Astrocyte (in vitro differentiated cells and primary cell): Measurements from ENCODE around the gene CYP2B6. TPM values are rescaled to one million over a fixed set of nuclear protein-coding genes. Genes with fewer than 3 reads are reported as not detected.
"Not testable (repeated sequence)": the region's sequence is repeated elsewhere in the genome, so short reads cannot be mapped to it uniquely, and the experiment has no call there.

Experiments
- DNase-seq: peaks from one replicate; pipeline ENCODE4 v3.0.0-alpha.2; 2010; ENCODE audit warnings: low read depth
- FAIRE-seq: peaks from 2 replicates; lab custom pipeline; 2011; peaks lifted over from hg19 to GRCh38; lab: Jason Lieb, UNC
- H2AFZ ChIP-seq: 2 replicates; pipeline ENCODE4 v1.6.0; 2012; ENCODE audit warnings: low read depth, low read length, inconsistent platforms
- H3K27ac ChIP-seq: 2 replicates; pipeline ENCODE4 v1.5.1; 2011; ENCODE audit warnings: low read depth, low read length, inconsistent platforms
- H3K27me3 ChIP-seq: 2 replicates; pipeline ENCODE4 v1.6.0; 2011; ENCODE audit warnings: low read length, inconsistent platforms; ENCODE audit not compliant: insufficient read depth
- H3K36me3 ChIP-seq: 2 replicates; pipeline ENCODE4 v1.5.1; 2011; ENCODE audit warnings: low read length, inconsistent platforms; ENCODE audit not compliant: insufficient read depth
- H3K4me1 ChIP-seq: 2 replicates; pipeline ENCODE4 v1.5.1; 2011; ENCODE audit warnings: low read length, inconsistent platforms; ENCODE audit not compliant: insufficient read depth
- H3K4me2 ChIP-seq: 2 replicates; pipeline ENCODE4 v1.6.0; 2012; ENCODE audit warnings: low read length, inconsistent platforms
- H3K4me3 ChIP-seq: 2 replicates; pipeline ENCODE4 v1.5.1; 2011; ENCODE audit warnings: low read depth, mild to moderate bottlenecking, low read length, inconsistent platforms; ENCODE audit not compliant: insufficient read depth
- H3K79me2 ChIP-seq: 2 replicates; pipeline ENCODE4 v1.6.0; 2012; ENCODE audit warnings: mild to moderate bottlenecking, low read length, inconsistent platforms; ENCODE audit not compliant: insufficient read depth
- H3K9ac ChIP-seq: 2 replicates; pipeline ENCODE4 v1.6.0; 2012; ENCODE audit warnings: mild to moderate bottlenecking, low read length, inconsistent platforms
- H3K9me3 ChIP-seq: 2 replicates; pipeline ENCODE4 v1.5.1; 2012; ENCODE audit warnings: low read depth, mild to moderate bottlenecking, low read length, inconsistent platforms; ENCODE audit not compliant: insufficient read depth
- H4K20me1 ChIP-seq: 2 replicates; pipeline ENCODE4 v1.6.0; 2012; ENCODE audit warnings: low read length, inconsistent platforms; ENCODE audit not compliant: insufficient read depth
- H3K27ac Mint-ChIP-seq: one replicate; pipeline ENCODE4 v1.8.0; 2021; ENCODE audit warnings: mild to moderate bottlenecking, mixed read lengths; ENCODE audit not compliant: unreplicated experiment
- H3K27me3 Mint-ChIP-seq: one replicate; pipeline ENCODE4 v1.8.0; 2021; ENCODE audit warnings: low read depth, mixed read lengths; ENCODE audit not compliant: unreplicated experiment
- H3K36me3 Mint-ChIP-seq: one replicate; pipeline ENCODE4 v1.8.0; 2021; ENCODE audit warnings: low read depth, mixed read lengths; ENCODE audit not compliant: unreplicated experiment
- H3K4me1 Mint-ChIP-seq: one replicate; pipeline ENCODE4 v1.8.0; 2021; ENCODE audit warnings: low read depth, mixed read lengths; ENCODE audit not compliant: unreplicated experiment
- H3K4me3 Mint-ChIP-seq: one replicate; pipeline ENCODE4 v1.8.0; 2021; ENCODE audit warnings: mild to moderate bottlenecking, moderate library complexity, mixed read lengths; ENCODE audit not compliant: unreplicated experiment
- H3K9me3 Mint-ChIP-seq: one replicate; pipeline ENCODE4 v1.8.0; 2021; ENCODE audit warnings: mild to moderate bottlenecking, mixed read lengths; ENCODE audit not compliant: unreplicated experiment
- CTCF ChIP-seq: IDR thresholded peaks from 2 replicates; pipeline ENCODE4 v1.5.1; 2011; ENCODE audit warnings: low read depth, mild to moderate bottlenecking, inconsistent platforms, low read length, moderate library complexity; ENCODE audit not compliant: insufficient read depth
- EZH2 ChIP-seq: IDR thresholded peaks from 2 replicates; pipeline ENCODE4 v1.6.1; 2012; ENCODE audit warnings: mild to moderate bottlenecking, low read length, inconsistent platforms; ENCODE audit not compliant: insufficient read depth
- total RNA-seq: library from RNA; stranded (reverse); gene quantifications from 2 replicates; pipeline ENCODE4 v1.2.1, GENCODE V29; 2021

Gene CYP2B6
- total RNA-seq, 1 donor from 2014 or later, result not detected

- no peaks in the 10 kb centered on the region for H3K4me1 ChIP-seq
- no peak overlapping the region for H3K9ac ChIP-seq
- Mint-ChIP-seq H3K27me3 (peaks cover 4% of the 10 kb centered on the region), H3K4me1 (no peaks in the 10 kb centered on the region), H3K9me3 (no peaks in the 10 kb centered on the region), H3K36me3 (no peaks in the 10 kb centered on the region), H3K4me3 (no peak overlapping the region), H3K27ac (no peak overlapping the region)
- no peaks in the 10 kb centered on the region for H3K27me3 ChIP-seq
- H2AFZ ChIP-seq, result no peak overlapping the region
- H3K4me2 ChIP-seq, result no peak overlapping the region
- H3K36me3 ChIP-seq, result no peaks in the 10 kb centered on the region
- FAIRE-seq (no peak), DNase-seq (no peak)
- no peak for TF ChIP-seq CTCF
- no peak for TF ChIP-seq EZH2
- no peaks in the 10 kb centered on the region for H3K79me2 ChIP-seq
- H3K9me3 ChIP-seq, result no peaks in the 10 kb centered on the region
- no peak overlapping the region for H3K27ac ChIP-seq
- H3K4me3 ChIP-seq, result no peak overlapping the region
- no peaks in the 10 kb centered on the region for H4K20me1 ChIP-seq
These were observed 48.7 kb downstream of the CYP2B6 start for GRCh38 chr19:41039806-41040205.

- H4K20me1 ChIP-seq, H3K4me3 ChIP-seq, H3K4me2 ChIP-seq, H3K27me3 ChIP-seq, H3K36me3 Mint-ChIP-seq, H3K9me3 ChIP-seq, H3K9me3 Mint-ChIP-seq, FAIRE-seq, H3K79me2 ChIP-seq, H3K4me1 ChIP-seq, H3K36me3 ChIP-seq, H3K4me1 Mint-ChIP-seq, H3K27ac ChIP-seq, H3K4me3 Mint-ChIP-seq, H2AFZ ChIP-seq, H3K9ac ChIP-seq, H3K27me3 Mint-ChIP-seq, DNase-seq: not testable (repeated sequence)
- peak overlapping the region; percentile 7 for H3K27ac Mint-ChIP-seq
These were observed 54.0 kb downstream of the CYP2B6 start for GRCh38 chr19:41045095-41045494.

- H3K4me3 ChIP-seq, result no peak overlapping the region
- no peak for TF ChIP-seq EZH2
- TF ChIP-seq CTCF, result no peak
- no peaks in the 10 kb centered on the region for H3K27me3 ChIP-seq
- no peaks in the 10 kb centered on the region for H4K20me1 ChIP-seq
- no peak overlapping the region for H3K27ac Mint-ChIP-seq
- no peak overlapping the region for H3K4me3 Mint-ChIP-seq
- H3K4me1 Mint-ChIP-seq, result no peaks in the 10 kb centered on the region
- H3K27me3 Mint-ChIP-seq, result peaks cover 28% of the 10 kb centered on the region
- no peak overlapping the region for H3K9ac ChIP-seq
- FAIRE-seq (no peak), DNase-seq (no peak)
- no peaks in the 10 kb centered on the region for H3K9me3 ChIP-seq
- H3K9me3 Mint-ChIP-seq, result no peaks in the 10 kb centered on the region
- H3K27ac ChIP-seq, result no peak overlapping the region
- no peaks in the 10 kb centered on the region for H3K4me1 ChIP-seq
- H3K36me3 ChIP-seq, result no peaks in the 10 kb centered on the region
- no peaks in the 10 kb centered on the region for H3K79me2 ChIP-seq
- no peaks in the 10 kb centered on the region for H3K36me3 Mint-ChIP-seq
- no peak overlapping the region for H3K4me2 ChIP-seq
- no peak overlapping the region for H2AFZ ChIP-seq
These were observed 59.3 kb downstream of the CYP2B6 start for GRCh38 chr19:41050426-41050825.

GRCh38 chr19:41052162-41052561 is 61.1 kb downstream of the CYP2B6 start:
- H3K27ac ChIP-seq, H3K36me3 ChIP-seq, H3K4me3 Mint-ChIP-seq, H2AFZ ChIP-seq, FAIRE-seq, H3K9me3 Mint-ChIP-seq, H3K9ac ChIP-seq, H3K4me1 ChIP-seq, H3K4me2 ChIP-seq, H3K4me1 Mint-ChIP-seq, H3K36me3 Mint-ChIP-seq, H3K4me3 ChIP-seq, H4K20me1 ChIP-seq, DNase-seq, H3K9me3 ChIP-seq, H3K27ac Mint-ChIP-seq, H3K79me2 ChIP-seq, H3K27me3 ChIP-seq: not testable (repeated sequence)
- H3K27me3 Mint-ChIP-seq, result peaks cover 30% of the 10 kb centered on the region

GRCh38 chr19:41053331-41053730 is 62.2 kb downstream of the CYP2B6 start:
- H3K36me3 Mint-ChIP-seq, H3K4me3 ChIP-seq, H3K27ac Mint-ChIP-seq, H2AFZ ChIP-seq, H3K36me3 ChIP-seq, H3K4me2 ChIP-seq, H3K4me1 ChIP-seq, DNase-seq, H3K27me3 ChIP-seq, H3K27ac ChIP-seq, H3K79me2 ChIP-seq, H3K9me3 ChIP-seq, H4K20me1 ChIP-seq, H3K4me3 Mint-ChIP-seq, FAIRE-seq, H3K9me3 Mint-ChIP-seq, H3K9ac ChIP-seq, H3K4me1 Mint-ChIP-seq: not testable (repeated sequence)
- H3K27me3 Mint-ChIP-seq, result peaks cover 30% of the 10 kb centered on the region
